ENCODE results near the gene DYRK1A.

Gene DYRK1A

DNA sequence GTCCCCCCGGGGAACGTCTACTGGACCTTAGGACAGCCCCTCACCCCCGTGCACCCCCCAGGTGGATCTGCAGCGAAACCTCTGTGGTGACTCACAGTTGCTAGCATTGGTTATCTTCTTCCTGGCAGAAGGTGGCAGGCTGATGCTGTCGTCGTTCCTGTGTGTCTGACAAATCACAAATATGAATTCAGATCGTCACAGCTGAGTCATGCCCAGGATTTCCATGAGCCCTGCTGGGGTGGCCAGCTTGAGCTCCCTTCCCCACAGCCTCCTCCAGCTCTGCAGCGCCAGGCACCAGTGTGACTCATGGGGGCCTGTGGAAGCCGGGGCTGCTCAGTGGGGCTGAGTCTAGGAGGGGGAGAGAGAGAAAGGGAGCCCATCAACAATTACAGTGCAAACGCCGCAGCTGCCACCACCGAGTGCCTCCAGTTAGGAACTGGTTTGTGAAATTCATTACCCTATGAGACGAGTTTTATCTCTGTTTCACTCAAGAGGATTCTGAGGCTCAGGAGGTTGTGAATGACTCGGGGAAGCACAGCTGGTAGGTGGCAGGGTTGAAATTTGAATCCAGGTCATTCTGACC is 197.9 kb downstream of the DYRK1A start:
- H3K36me3 Mint-ChIP-seq (ENCODE audit: low read depth) = no peaks in the 10 kb centered on the region
- no peak for TF ChIP-seq CTCF (IDR thresholded peaks at IDR 0.05; ENCODE audit: unreplicated experiment in 3 of 3)
- H3K4me1 Mint-ChIP-seq = peaks cover 62% of the 10 kb centered on the region
- H3K4me3 Mint-ChIP-seq = peak overlapping the region in 1 of 3 experiments; percentile 49
- no peaks in the 10 kb centered on the region for H3K9me3 Mint-ChIP-seq
- peaks cover 39% of the 10 kb centered on the region for H3K27me3 Mint-ChIP-seq (ENCODE audit: low read depth)
- H3K27ac Mint-ChIP-seq = peak overlapping the region in 1 of 3 experiments; percentile 48

DNA sequence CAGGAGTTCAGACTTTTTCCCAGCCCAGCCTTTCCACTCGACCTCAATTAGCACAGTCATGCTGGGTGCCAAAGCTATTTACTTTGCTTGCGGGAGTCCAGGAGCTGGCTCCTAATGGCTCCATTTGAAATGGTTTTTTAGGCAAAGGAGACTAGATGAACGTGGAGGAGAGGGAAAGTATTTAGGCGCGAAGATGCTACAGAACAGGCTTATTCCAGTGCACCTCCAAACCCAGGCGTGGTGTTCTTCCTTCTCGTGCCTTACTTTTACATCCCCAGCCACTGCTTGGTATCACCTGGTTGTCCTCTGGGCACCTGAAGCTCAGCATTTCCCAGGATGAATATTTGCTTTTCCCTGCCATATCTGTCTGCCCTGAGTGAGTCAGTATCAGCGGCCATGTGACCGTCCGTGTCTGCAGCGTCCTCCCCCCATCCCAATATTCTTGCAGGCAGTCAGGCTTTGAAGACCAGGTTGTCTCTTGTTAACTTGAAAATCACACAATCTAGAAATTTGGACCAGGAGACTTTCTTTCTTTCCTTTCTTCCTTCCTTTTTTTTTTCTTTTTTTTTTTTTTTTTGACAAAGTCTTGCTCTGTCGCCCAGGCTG is 198.5 kb downstream of the DYRK1A start:
- Mint-ChIP-seq H3K4me1 (peaks cover 64% of the 10 kb centered on the region), H3K27ac (no peak overlapping the region), H3K36me3 (ENCODE audit: low read depth) (no peaks in the 10 kb centered on the region), H3K4me3 (peak overlapping the region in 1 of 3 experiments; percentile 20), H3K9me3 (no peaks in the 10 kb centered on the region), H3K27me3 (ENCODE audit: low read depth) (peaks cover 40% of the 10 kb centered on the region)
- TF ChIP-seq CTCF (IDR thresholded peaks at IDR 0.05; ENCODE audit: unreplicated experiment in 3 of 3) = no peak

- TF ChIP-seq CTCF (IDR thresholded peaks at IDR 0.05; ENCODE audit: unreplicated experiment in 3 of 3) = no peak
- Mint-ChIP-seq H3K27me3 (ENCODE audit: low read depth) (peaks cover 42% of the 10 kb centered on the region), H3K4me3 (no peak overlapping the region), H3K27ac (no peak overlapping the region), H3K9me3 (no peaks in the 10 kb centered on the region), H3K36me3 (ENCODE audit: low read depth) (no peaks in the 10 kb centered on the region), H3K4me1 (peaks cover 64% of the 10 kb centered on the region)
These were observed 199.1 kb downstream of the DYRK1A start for GRCh38 chr21:37565530-37566223.

GRCh38 chr21:37566790-37567615 is 200.4 kb downstream of the DYRK1A start:
- Mint-ChIP-seq H3K27ac (peak overlapping the region; percentile 5 to 31 (median 16)), H3K36me3 (ENCODE audit: low read depth) (no peaks in the 10 kb centered on the region), H3K4me3 (peak overlapping the region in 1 of 3 experiments; percentile 4), H3K27me3 (ENCODE audit: low read depth) (peaks cover 42% of the 10 kb centered on the region), H3K9me3 (no peaks in the 10 kb centered on the region), H3K4me1 (peaks cover 67% of the 10 kb centered on the region)
- TF ChIP-seq CTCF (IDR thresholded peaks at IDR 0.05; ENCODE audit: unreplicated experiment in 3 of 3) = no peak

GRCh38 chr21:37568415-37568814 is 201.8 kb downstream of the DYRK1A start:
- no peaks in the 10 kb centered on the region for H3K36me3 Mint-ChIP-seq (ENCODE audit: low read depth)
- peaks cover 68% of the 10 kb centered on the region for H3K4me1 Mint-ChIP-seq
- no peaks in the 10 kb centered on the region for H3K9me3 Mint-ChIP-seq
- peaks cover 42% of the 10 kb centered on the region for H3K27me3 Mint-ChIP-seq (ENCODE audit: low read depth)
- peak overlapping the region in 1 of 3 experiments; percentile 25 for H3K4me3 Mint-ChIP-seq
- TF ChIP-seq CTCF (IDR thresholded peaks at IDR 0.05; ENCODE audit: unreplicated experiment in 3 of 3) = no peak
- H3K27ac Mint-ChIP-seq = no peak overlapping the region

Measured in nephron (organoid).